HL-60 (cell line): ENCODE results near the gene UTRN.

ENCODE experiments used
- DNase-seq, 2 experiments: peaks; one replicate each; pipeline ENCODE4 v3.0.0-alpha.2; 2010 to 2020; ENCODE audit warnings: low read depth in 1 of 2, low spot score in 1 of 2
- H3K27ac ChIP-seq: fragments of 250-450 bp; sonication (Bioruptor Pico); replicated peaks from 2 replicates; pipeline ENCODE4 v1.5.1; 2020; ENCODE audit warnings: mild to moderate bottlenecking, moderate library complexity
- H3K27me3 ChIP-seq: fragments of 250-450 bp; sonication (Bioruptor Pico); 2 replicates; pipeline ENCODE4 v1.5.1; 2021; ENCODE audit warnings: mild to moderate bottlenecking, moderate library complexity; ENCODE audit not compliant: insufficient read depth, poor library complexity, severe bottlenecking
- H3K4me3 ChIP-seq: replicated peaks from 2 replicates; pipeline ENCODE4 v1.5.1; 2011; ENCODE audit warnings: mild to moderate bottlenecking, control low read depth, low read length; ENCODE audit not compliant: insufficient read depth
- GABPA ChIP-seq: IDR thresholded peaks from 2 replicates; pipeline ENCODE4 v1.6.1; 2012; ENCODE audit warnings: low read depth
- POLR2AphosphoS5 ChIP-seq: IDR thresholded peaks from 2 replicates; pipeline ENCODE4 v1.6.1; 2012; ENCODE audit warnings: low read depth
- SPI1 ChIP-seq: IDR thresholded peaks from 2 replicates; pipeline ENCODE4 v1.6.1; 2012; ENCODE audit warnings: low read depth, mild to moderate bottlenecking, borderline replicate concordance
- long read RNA-seq: library from polyadenylated mRNA; unstranded; transcript quantifications from one replicate; pipeline ENCODE4 v2.0.0, GENCODE V29; 2020
- TF ChIP-seq, protein P1 (sequence below): IDR thresholded peaks from 2 replicates; pipeline ENCODE4 v1.6.1; 2012; ENCODE audit warnings: low read depth; ENCODE audit not compliant: insufficient replicate concordance
- TF ChIP-seq, protein P2 (sequence below): IDR thresholded peaks from one replicate; pipeline ENCODE4 v1.5.1; 2011; ENCODE audit warnings: low read length, control low read depth, inconsistent platforms; ENCODE audit not compliant: insufficient read depth

UTRN gene
- long read RNA-seq, partial matches to known transcripts, result 35 of 76 reads
- long read RNA-seq, other reads (novel, unspliced or antisense), result 41 of 76 reads

DNA sequence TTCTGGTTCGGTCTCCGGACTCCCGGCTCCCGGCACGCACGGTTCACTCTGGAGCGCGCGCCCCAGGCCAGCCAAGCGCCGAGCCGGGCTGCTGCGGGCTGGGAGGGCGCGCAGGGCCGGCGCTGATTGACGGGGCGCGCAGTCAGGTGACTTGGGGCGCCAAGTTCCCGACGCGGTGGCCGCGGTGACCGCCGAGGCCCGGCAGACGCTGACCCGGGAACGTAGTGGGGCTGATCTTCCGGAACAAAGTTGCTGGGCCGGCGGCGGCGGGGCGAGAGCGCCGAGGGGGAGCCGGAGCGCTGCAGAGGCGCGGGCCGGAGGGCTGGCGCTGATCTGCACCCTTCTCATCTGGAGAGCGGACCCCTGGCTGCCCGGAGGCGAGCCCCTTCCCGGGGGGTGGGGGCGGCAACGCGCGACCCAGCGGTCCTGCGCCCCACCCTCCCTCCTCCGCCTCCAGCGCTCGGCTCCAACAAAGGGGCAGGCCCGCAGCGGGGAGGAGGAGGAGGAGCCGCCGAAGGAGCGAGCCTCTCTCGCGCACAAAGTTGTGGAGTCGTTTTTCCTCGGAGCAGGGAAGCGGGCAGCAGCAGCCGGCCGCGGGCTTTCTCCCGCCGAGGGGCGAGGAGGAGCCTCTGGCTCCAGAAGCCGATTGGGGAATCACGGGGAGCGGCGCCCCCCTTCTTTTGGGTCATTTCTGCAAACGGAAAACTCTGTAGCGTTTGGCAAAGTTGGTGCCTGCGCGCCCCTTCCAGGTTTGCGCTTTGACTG lies at the start of gene UTRN:
UTRN (plus strand) TSS at position 553 of the 765 bp plus-strand sequence. CDS start 6,494 bp downstream, outside the sequence.
- H3K4me3 ChIP-seq, result peak within 1 kb of the TSS; percentile 86
- H3K27me3 ChIP-seq, result no peaks in the 10 kb centered on the region
- peak; percentile 52 to 85 for DNase-seq
- H3K27ac ChIP-seq, result peak within 1 kb of the TSS; percentile 81
- TF ChIP-seq, protein P1, sequence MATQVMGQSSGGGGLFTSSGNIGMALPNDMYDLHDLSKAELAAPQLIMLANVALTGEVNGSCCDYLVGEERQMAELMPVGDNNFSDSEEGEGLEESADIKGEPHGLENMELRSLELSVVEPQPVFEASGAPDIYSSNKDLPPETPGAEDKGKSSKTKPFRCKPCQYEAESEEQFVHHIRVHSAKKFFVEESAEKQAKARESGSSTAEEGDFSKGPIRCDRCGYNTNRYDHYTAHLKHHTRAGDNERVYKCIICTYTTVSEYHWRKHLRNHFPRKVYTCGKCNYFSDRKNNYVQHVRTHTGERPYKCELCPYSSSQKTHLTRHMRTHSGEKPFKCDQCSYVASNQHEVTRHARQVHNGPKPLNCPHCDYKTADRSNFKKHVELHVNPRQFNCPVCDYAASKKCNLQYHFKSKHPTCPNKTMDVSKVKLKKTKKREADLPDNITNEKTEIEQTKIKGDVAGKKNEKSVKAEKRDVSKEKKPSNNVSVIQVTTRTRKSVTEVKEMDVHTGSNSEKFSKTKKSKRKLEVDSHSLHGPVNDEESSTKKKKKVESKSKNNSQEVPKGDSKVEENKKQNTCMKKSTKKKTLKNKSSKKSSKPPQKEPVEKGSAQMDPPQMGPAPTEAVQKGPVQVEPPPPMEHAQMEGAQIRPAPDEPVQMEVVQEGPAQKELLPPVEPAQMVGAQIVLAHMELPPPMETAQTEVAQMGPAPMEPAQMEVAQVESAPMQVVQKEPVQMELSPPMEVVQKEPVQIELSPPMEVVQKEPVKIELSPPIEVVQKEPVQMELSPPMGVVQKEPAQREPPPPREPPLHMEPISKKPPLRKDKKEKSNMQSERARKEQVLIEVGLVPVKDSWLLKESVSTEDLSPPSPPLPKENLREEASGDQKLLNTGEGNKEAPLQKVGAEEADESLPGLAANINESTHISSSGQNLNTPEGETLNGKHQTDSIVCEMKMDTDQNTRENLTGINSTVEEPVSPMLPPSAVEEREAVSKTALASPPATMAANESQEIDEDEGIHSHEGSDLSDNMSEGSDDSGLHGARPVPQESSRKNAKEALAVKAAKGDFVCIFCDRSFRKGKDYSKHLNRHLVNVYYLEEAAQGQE, result peak; percentile 16
- TF ChIP-seq POLR2AphosphoS5, result peak; percentile 65
- TF ChIP-seq SPI1, result no peak

DNA sequence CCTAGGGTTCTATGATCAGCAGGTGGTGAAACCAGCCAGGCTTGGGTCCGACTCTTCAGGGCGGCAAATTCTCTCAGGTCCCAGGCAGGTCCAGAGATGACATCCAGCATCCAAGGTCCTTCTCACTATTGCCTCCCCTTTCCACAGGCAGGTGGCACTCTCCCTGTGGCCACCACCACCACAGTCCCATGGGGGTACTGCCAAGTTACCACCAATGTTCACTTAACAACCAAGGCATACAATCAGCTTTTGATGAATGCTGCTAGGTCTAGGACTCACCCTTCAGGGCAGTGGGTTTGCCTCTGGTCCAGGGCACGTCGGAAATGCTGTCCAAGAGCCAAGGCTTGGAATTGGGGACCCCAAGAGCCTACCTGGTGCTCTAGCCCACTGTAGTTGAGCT lies 40.4 kb upstream of the UTRN start:
- Histone ChIP-seq H3K27me3 (no peaks in the 10 kb centered on the region), H3K27ac (no peak overlapping the region)
- TF ChIP-seq, protein P2, sequence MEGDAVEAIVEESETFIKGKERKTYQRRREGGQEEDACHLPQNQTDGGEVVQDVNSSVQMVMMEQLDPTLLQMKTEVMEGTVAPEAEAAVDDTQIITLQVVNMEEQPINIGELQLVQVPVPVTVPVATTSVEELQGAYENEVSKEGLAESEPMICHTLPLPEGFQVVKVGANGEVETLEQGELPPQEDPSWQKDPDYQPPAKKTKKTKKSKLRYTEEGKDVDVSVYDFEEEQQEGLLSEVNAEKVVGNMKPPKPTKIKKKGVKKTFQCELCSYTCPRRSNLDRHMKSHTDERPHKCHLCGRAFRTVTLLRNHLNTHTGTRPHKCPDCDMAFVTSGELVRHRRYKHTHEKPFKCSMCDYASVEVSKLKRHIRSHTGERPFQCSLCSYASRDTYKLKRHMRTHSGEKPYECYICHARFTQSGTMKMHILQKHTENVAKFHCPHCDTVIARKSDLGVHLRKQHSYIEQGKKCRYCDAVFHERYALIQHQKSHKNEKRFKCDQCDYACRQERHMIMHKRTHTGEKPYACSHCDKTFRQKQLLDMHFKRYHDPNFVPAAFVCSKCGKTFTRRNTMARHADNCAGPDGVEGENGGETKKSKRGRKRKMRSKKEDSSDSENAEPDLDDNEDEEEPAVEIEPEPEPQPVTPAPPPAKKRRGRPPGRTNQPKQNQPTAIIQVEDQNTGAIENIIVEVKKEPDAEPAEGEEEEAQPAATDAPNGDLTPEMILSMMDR, result no peak
- TF ChIP-seq SPI1, result no peak
- TF ChIP-seq, protein P1, result no peak
- TF ChIP-seq POLR2AphosphoS5, result no peak
- TF ChIP-seq GABPA, result no peak

DNA sequence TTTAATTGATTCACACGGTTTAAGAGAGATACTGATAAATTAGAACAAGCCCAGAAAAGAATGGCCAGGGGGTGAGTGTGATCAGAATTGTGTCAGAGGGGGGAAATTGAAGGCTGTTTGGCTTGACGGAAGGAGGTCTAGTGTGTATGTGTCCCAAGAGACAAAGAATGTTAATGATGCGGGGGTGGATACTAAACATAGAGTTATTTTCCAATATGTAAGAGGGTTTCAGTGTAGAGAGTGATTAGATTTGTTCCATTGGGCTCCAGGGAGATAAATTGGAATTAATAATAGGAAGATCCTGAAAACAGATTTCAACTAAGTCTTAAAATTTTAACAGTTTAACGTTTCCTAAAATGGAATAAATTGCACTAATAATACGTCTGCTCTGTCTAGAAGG lies 38.1 kb upstream of the UTRN start:
- TF ChIP-seq, protein P2, result no peak
- TF ChIP-seq GABPA, result no peak
- no peak for TF ChIP-seq SPI1
- TF ChIP-seq, protein P1, result no peak
- TF ChIP-seq POLR2AphosphoS5, result no peak
- H3K4me3 ChIP-seq, result no peak overlapping the region
- no peak for DNase-seq
- H3K27ac ChIP-seq, result no peak overlapping the region
- no peaks in the 10 kb centered on the region for H3K27me3 ChIP-seq

More for the DNA sequence above, 40.4 kb upstream of the UTRN start:
- DNase-seq, result no peak
- no peak overlapping the region for H3K4me3 ChIP-seq
